Measurements from ENCODE around the gene MGLL. TPM values are rescaled to one million over a fixed set of nuclear protein-coding genes. Genes with fewer than 3 reads are reported as not detected.

Gene MGLL
- total RNA-seq (2022; extraction: Qiagen RNA extraction) = 59.3 to 81.4 TPM (median 68.7 TPM) in 5 replicates

DNA sequence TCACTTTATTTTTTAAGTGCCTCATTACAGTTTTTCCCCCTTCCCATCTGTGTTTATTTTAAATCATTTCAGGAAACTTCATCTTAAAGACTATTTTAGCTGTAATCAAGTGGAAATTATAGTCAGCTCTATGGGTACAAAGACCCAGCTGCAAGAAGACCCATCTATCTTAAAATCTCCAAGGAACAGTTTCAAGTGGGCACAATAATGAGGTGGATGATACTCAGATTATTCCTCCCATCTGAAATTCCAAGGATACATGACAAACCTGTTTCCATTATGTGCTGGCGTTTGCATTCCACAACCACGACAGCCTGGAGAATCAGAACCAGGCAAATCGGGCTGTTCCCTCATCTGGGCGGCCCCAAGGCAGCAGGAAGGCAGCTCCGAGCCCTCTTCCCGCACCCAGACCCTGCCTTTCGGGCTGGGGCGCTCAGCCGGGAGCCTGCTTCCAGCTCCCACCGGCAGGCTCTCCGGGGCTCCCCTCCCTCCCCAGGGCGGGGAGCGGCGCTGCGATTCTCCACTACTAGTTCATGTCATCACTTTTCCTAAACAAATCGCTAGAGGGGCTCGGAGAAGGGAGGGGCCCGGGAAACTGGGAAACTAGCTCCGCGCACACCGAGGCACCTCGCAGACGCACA, at the start of gene MGLL:
MGLL (minus strand) TSS at position 475 of the 641 bp plus-strand sequence; CDS start at position 278, 197 bp downstream.

DNA sequence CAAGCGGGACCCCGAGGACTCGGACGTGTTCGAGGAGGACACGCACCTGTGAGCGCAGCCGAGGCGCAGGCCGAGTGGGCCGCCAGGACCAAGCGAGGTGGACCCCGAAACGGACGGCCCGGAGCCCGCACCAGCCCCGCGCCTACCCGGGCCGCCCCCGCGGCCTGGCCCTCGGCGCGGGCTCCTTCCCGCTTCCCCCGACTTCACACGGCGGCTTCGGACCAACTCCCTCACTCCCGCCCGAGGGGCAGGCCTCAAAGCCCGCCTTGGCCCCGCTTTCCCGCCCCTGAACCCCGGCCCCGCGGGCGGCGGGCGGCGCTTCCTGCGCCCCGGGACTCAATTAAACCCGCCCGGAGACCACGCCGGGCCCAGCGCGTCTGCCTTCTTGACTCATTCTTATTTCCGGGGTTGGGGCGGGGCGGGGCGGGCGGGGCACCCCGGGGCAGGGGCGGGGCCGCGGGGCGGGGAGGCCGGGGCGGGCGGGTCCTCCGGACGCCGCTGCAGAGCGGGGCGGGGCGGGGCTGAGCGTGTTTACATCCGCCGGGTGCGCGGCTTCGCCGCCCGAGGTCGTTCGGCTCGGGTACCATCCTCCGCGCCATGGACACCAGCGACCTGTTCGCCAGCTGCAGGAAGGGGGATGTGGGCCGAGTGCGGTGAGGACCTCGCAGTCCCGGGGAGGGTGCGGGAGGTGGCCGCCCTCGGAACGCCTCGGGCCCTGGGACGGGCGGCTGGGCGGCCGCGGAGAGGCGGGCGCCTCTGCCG, 149.7 kb downstream of the MGLL start, which contains the start of gene ABTB1:
ABTB1 (plus strand) TSS at position 524 of the 762 bp plus-strand sequence; CDS start at position 598, 74 bp downstream.

Other genes with a start within 250 kb of the MGLL start
- 45.6 to 51.9 TPM (median 49.9 TPM) in 5 replicates for gene TPRA1, start 231.8 kb downstream of the MGLL start, total RNA-seq (2022; extraction: Qiagen RNA extraction)
- 45.4 to 57.7 TPM (median 55.2 TPM) in 5 replicates for gene MCM2, start 224.1 kb downstream of the MGLL start, total RNA-seq (2022; extraction: Qiagen RNA extraction)
- 7.3 to 10.2 TPM (median 9.4 TPM) in 5 replicates for gene PODXL2, start 193.3 kb downstream of the MGLL start, total RNA-seq (2022; extraction: Qiagen RNA extraction)
- 9.6 to 18.7 TPM (median 15.4 TPM) in 5 replicates for gene ABTB1, start 149.6 kb downstream of the MGLL start, total RNA-seq (2022; extraction: Qiagen RNA extraction)
- not detected in 5 replicates for gene KBTBD12, start 92.7 kb upstream of the MGLL start, total RNA-seq (2022; extraction: Qiagen RNA extraction)
- 104 to 137 TPM (median 134 TPM) in 5 replicates for gene SEC61A1, start 229.9 kb upstream of the MGLL start, total RNA-seq (2022; extraction: Qiagen RNA extraction)

All from A549 treated with dexamethasone at 1 μM for 4 hours (cell line).